HCT116 (cell line): ENCODE measurements around the gene EPHB2. TPM values are rescaled to one million over a fixed set of nuclear protein-coding genes. Genes with fewer than 3 reads are reported as not detected.

ENCODE experiments used
- ATAC-seq: fragments of 200-7000 bp; cut with Tn5 transposase; 2 replicates; pipeline ENCODE4 v1.9.1; 2020; ENCODE audit warnings: mild to moderate bottlenecking, moderate library complexity
- BruUV-seq: library from RNA; stranded (reverse); fragments of 400-500 nt; replicated peaks from 2 replicates; lab custom pipeline; 2021; lab: Mats Ljungman, UMichigan
- CTCF ChIA-PET: fragments of 300-600 bp; sonication (Branson Sonifier 250); formaldehyde crosslinking; loops from one replicate; lab custom pipeline; 2021; ENCODE audit warnings: antibody characterized with exemption; lab: Charles Lee
- POLR2A ChIA-PET: fragments of 300-600, 350-600 bp; sonication (Branson Sonifier 250); formaldehyde crosslinking; loops from one replicate; lab custom pipeline; 2021; ENCODE audit warnings: antibody characterized with exemption; lab: Charles Lee
- RAD21 ChIA-PET, 2 experiments: fragments of 300-600 bp; sonication (Branson Sonifier 250); formaldehyde crosslinking; loops; one replicate each; lab custom pipeline; 2023; ENCODE audit warnings: low total read pairs in 2 of 2; ENCODE audit not compliant: uncharacterized antibody in 2 of 2, unreplicated experiment in 2 of 2, low non-redundant PET in 1 of 2; lab: Charles Lee
- DNase-seq: peaks from one replicate; pipeline ENCODE4 v3.0.0-alpha.2; 2010; ENCODE audit warnings: low read depth, low spot score
- H2AFZ ChIP-seq: fragments of 200-600 bp; shearing (Covaris generic), sonication (generic); 2 replicates; pipeline ENCODE4 v1.6.1; 2017; ENCODE audit warnings: low read depth, mixed run types, mixed read lengths, antibody characterized with exemption, low read length; ENCODE audit not compliant: poor library complexity, severe bottlenecking
- H3K27ac ChIP-seq: 2 replicates; pipeline ENCODE4 v1.5.1; 2012; ENCODE audit warnings: low read depth, low read length
- H3K27me3 ChIP-seq: fragments of 200-600 bp; sonication (generic); 2 replicates; pipeline ENCODE4 v1.6.1; 2016; ENCODE audit warnings: mixed run types, low read length, mixed read lengths; ENCODE audit not compliant: insufficient read depth
- H3K36me3 ChIP-seq, 2 experiments: fragments of 200-500 bp in 1 of 2; fragments of 200-600 bp in 1 of 2; sonication (Bioruptor generic) in 1 of 2; sonication (generic) in 1 of 2; 2 replicates each; pipeline versions ENCODE4 v1.5.1 to v1.6.1; 2014 to 2016; ENCODE audit warnings: low read length in 2 of 2, inconsistent platforms in 1 of 2, mixed read lengths in 1 of 2, mixed run types in 1 of 2; ENCODE audit not compliant: insufficient read depth in 2 of 2, control insufficient read depth in 1 of 2
- H3K4me1 ChIP-seq, 2 experiments: fragments of 200-600 bp in 1 of 2; sonication (generic) in 1 of 2; 2 replicates each; pipeline versions ENCODE4 v1.5.1 to v1.6.1; 2012 to 2017; ENCODE audit warnings: low read length in 2 of 2, inconsistent platforms in 1 of 2, mild to moderate bottlenecking in 1 of 2, mixed read lengths in 1 of 2, mixed run types in 1 of 2, moderate library complexity in 1 of 2; ENCODE audit not compliant: insufficient read depth in 2 of 2, control insufficient read depth in 1 of 2
- H3K4me2 ChIP-seq: fragments of 200-600 bp; sonication (generic); 2 replicates; pipeline ENCODE4 v1.6.1; 2017; ENCODE audit warnings: mixed run types, low read length, mixed read lengths
- H3K4me3 ChIP-seq, 2 experiments: fragments of 200-600 bp in 1 of 2; sonication (generic) in 1 of 2; replicated peaks in 1 of 2; 2 replicates each; pipeline ENCODE4 v1.5.1; 2011 to 2016; ENCODE audit warnings: low read length in 2 of 2, control low read depth in 1 of 2, low read depth in 1 of 2, mild to moderate bottlenecking in 1 of 2, mixed read lengths in 1 of 2, mixed run types in 1 of 2
- H3K79me2 ChIP-seq: fragments of 200-600 bp; sonication (generic); 2 replicates; pipeline ENCODE4 v1.6.1; 2017; ENCODE audit warnings: mild to moderate bottlenecking, mixed run types, low read length, moderate library complexity, mixed read lengths; ENCODE audit not compliant: insufficient read depth
- H3K9ac ChIP-seq: fragments of 200-600 bp; sonication (generic); 2 replicates; pipeline ENCODE4 v1.6.1; 2016; ENCODE audit warnings: low read length, mixed read lengths
- H3K9me2 ChIP-seq: fragments of 200-600 bp; sonication (generic), shearing (Covaris generic); 2 replicates; pipeline ENCODE4 v1.6.1; 2017; ENCODE audit warnings: mixed run types, mild to moderate bottlenecking, moderate library complexity; ENCODE audit not compliant: insufficient read depth
- H3K9me3 ChIP-seq, 2 experiments: fragments of 200-500 bp in 1 of 2; fragments of 200-600 bp in 1 of 2; sonication (Bioruptor generic) in 1 of 2; sonication (generic) in 1 of 2; 2 replicates each; pipeline ENCODE4 v1.6.1; 2014 to 2017; ENCODE audit warnings: low read length in 2 of 2, mixed read lengths in 2 of 2, inconsistent platforms in 1 of 2, low read depth in 1 of 2, mild to moderate bottlenecking in 1 of 2, mixed run types in 1 of 2, moderate library complexity in 1 of 2; ENCODE audit not compliant: control insufficient read depth in 1 of 2, insufficient read depth in 1 of 2
- H4K20me1 ChIP-seq: fragments of 200-600 bp; sonication (generic), shearing (Covaris generic); 2 replicates; pipeline ENCODE4 v1.6.1; 2017; ENCODE audit warnings: mixed run types, mild to moderate bottlenecking, moderate library complexity; ENCODE audit not compliant: insufficient read depth
- ATF3 ChIP-seq: IDR thresholded peaks from 2 replicates; pipeline ENCODE4 v1.6.1; 2012
- CEBPB ChIP-seq: IDR thresholded peaks from 2 replicates; pipeline ENCODE4 v1.6.1; 2012; ENCODE audit warnings: low read depth
- EGR1 ChIP-seq: IDR thresholded peaks from 2 replicates; pipeline ENCODE4 v1.6.1; 2012; ENCODE audit warnings: low read depth
- ELF1 ChIP-seq: IDR thresholded peaks from 2 replicates; pipeline ENCODE4 v1.6.1; 2012; ENCODE audit warnings: low read depth, borderline replicate concordance
- EZH2 ChIP-seq: fragments of 200-600 bp; sonication (generic); IDR thresholded peaks from 2 replicates; pipeline ENCODE4 v1.6.1; 2017; ENCODE audit warnings: antibody characterized with exemption, mixed run types
- FOSL1 ChIP-seq: IDR thresholded peaks from 2 replicates; pipeline ENCODE4 v1.6.1; 2012; ENCODE audit warnings: low read depth
- POLR2AphosphoS5 ChIP-seq: IDR thresholded peaks from 2 replicates; pipeline ENCODE4 v1.6.1; 2011; ENCODE audit warnings: mild to moderate bottlenecking, low read depth, low read length, moderate library complexity
- RAD21 ChIP-seq: IDR thresholded peaks from 2 replicates; pipeline ENCODE4 v1.6.1; 2012; ENCODE audit warnings: low read depth, mild to moderate bottlenecking
- SP1 ChIP-seq: IDR thresholded peaks from 2 replicates; pipeline ENCODE4 v1.6.1; 2012; ENCODE audit warnings: low read depth
- SRF ChIP-seq: IDR thresholded peaks from 2 replicates; pipeline ENCODE4 v1.6.1; 2012; ENCODE audit warnings: low read depth
- ZFX ChIP-seq: fragments of 450-650 bp; IDR thresholded peaks from 2 replicates; pipeline ENCODE4 v1.6.1; 2017
- intact Hi-C: fragments of 100-400 bp; cut with micrococcal nuclease; formaldehyde crosslinking; loops from 2 replicates; pipeline ENCODE4 v1.10.0; 2022
- total RNA-seq: library from RNA; stranded (reverse); gene quantifications from one replicate; pipeline ENCODE4 v1.2.1, GENCODE V29; 2021; ENCODE audit not compliant: unreplicated experiment
- TF ChIP-seq, protein P1 (sequence below), 3 experiments: fragments of 200-600 bp in 1 of 3; sonication (generic) in 1 of 3; IDR thresholded peaks in 2 of 3; conservative IDR thresholded peaks in 1 of 3; 2 replicates each; pipeline ENCODE4 v1.5.1; 2012 to 2017; ENCODE audit warnings: low read depth in 2 of 3, low read length in 2 of 3, antibody characterized with exemption in 1 of 3, borderline replicate concordance in 1 of 3, control low read depth in 1 of 3, mild to moderate bottlenecking in 1 of 3, mixed read lengths in 1 of 3, mixed run types in 1 of 3, moderate library complexity in 1 of 3; ENCODE audit not compliant: insufficient read depth in 1 of 3
- TF ChIP-seq, protein P2 (sequence below): IDR thresholded peaks from 2 replicates; pipeline ENCODE4 v1.6.1; 2011; ENCODE audit warnings: mild to moderate bottlenecking, low read length, moderate library complexity; ENCODE audit not compliant: insufficient replicate concordance; ENCODE audit errors: extremely low read depth

Gene EPHB2
- total RNA-seq, 1 experiment from 2014 or later: 19.5 TPM

GRCh38 chr1:22804969-22805671 lies 94.5 kb downstream of the EPHB2 start:
- no peak overlapping the region for H3K4me2 ChIP-seq
- ChIA-PET RAD21 (no interaction called here), POLR2A (no interaction called here), CTCF (no interaction called here)
- no TSS peak for BruUV-seq
- peaks cover 0 to 14% of the 10 kb centered on the region in 2 experiments; a peak in 2 of 4 replicates for H3K4me1 ChIP-seq
- ATAC-seq: no peak
- no peaks in the 10 kb centered on the region for H4K20me1 ChIP-seq
- no peaks in the 10 kb centered on the region for H3K9me3 ChIP-seq
- H3K27ac ChIP-seq: no peak overlapping the region
- TF ChIP-seq ELF1: no peak
- TF ChIP-seq ZFX: no peak
- no peak for TF ChIP-seq RAD21
- TF ChIP-seq, protein P1, sequence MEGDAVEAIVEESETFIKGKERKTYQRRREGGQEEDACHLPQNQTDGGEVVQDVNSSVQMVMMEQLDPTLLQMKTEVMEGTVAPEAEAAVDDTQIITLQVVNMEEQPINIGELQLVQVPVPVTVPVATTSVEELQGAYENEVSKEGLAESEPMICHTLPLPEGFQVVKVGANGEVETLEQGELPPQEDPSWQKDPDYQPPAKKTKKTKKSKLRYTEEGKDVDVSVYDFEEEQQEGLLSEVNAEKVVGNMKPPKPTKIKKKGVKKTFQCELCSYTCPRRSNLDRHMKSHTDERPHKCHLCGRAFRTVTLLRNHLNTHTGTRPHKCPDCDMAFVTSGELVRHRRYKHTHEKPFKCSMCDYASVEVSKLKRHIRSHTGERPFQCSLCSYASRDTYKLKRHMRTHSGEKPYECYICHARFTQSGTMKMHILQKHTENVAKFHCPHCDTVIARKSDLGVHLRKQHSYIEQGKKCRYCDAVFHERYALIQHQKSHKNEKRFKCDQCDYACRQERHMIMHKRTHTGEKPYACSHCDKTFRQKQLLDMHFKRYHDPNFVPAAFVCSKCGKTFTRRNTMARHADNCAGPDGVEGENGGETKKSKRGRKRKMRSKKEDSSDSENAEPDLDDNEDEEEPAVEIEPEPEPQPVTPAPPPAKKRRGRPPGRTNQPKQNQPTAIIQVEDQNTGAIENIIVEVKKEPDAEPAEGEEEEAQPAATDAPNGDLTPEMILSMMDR (IDR thresholded peaks at IDR 0.05 in 2 of 3, conservative IDR thresholded peaks at IDR 0.05 in 1 of 3; ENCODE audit: borderline replicate concordance in 1 of 3, insufficient read depth in 1 of 3, low read depth in 2 of 3, low read length in 2 of 3): no peak
- no peak for TF ChIP-seq FOSL1
- TF ChIP-seq SRF: no peak
- TF ChIP-seq POLR2AphosphoS5: no peak
- no peak for TF ChIP-seq ATF3
- TF ChIP-seq, protein P2, sequence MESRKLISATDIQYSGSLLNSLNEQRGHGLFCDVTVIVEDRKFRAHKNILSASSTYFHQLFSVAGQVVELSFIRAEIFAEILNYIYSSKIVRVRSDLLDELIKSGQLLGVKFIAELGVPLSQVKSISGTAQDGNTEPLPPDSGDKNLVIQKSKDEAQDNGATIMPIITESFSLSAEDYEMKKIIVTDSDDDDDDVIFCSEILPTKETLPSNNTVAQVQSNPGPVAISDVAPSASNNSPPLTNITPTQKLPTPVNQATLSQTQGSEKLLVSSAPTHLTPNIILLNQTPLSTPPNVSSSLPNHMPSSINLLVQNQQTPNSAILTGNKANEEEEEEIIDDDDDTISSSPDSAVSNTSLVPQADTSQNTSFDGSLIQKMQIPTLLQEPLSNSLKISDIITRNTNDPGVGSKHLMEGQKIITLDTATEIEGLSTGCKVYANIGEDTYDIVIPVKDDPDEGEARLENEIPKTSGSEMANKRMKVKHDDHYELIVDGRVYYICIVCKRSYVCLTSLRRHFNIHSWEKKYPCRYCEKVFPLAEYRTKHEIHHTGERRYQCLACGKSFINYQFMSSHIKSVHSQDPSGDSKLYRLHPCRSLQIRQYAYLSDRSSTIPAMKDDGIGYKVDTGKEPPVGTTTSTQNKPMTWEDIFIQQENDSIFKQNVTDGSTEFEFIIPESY: no peak
- no peak for TF ChIP-seq EGR1
- no peak for TF ChIP-seq CEBPB
- no peak for TF ChIP-seq SP1
- no peak for TF ChIP-seq EZH2
- intact Hi-C loops: no loop called here
- no peaks in the 10 kb centered on the region for H3K36me3 ChIP-seq
- H3K79me2 ChIP-seq: no peaks in the 10 kb centered on the region
- H3K4me3 ChIP-seq: no peak overlapping the region
- no peak for DNase-seq
- no peaks in the 10 kb centered on the region for H3K9me2 ChIP-seq
- H2AFZ ChIP-seq: no peak overlapping the region
- H3K27me3 ChIP-seq: no peaks in the 10 kb centered on the region
- no peak overlapping the region for H3K9ac ChIP-seq
